ENCODE results near the gene PPP1R2B.

The PPP1R2B gene

GRCh38 chr5:156879665-156880285 lies 29.7 kb downstream of the PPP1R2B start:
- DNase-seq (ENCODE audit: low read depth, low spot score): no peak

- DNase-seq (ENCODE audit: low read depth, low spot score): no peak
These were observed 33.3 kb downstream of the PPP1R2B start for GRCh38 chr5:156883316-156883875.

- no peak for DNase-seq (ENCODE audit: low read depth, low spot score)
These were observed 38.4 kb downstream of the PPP1R2B start for GRCh38 chr5:156888520-156888919.

- DNase-seq (ENCODE audit: low read depth, low spot score): no peak
These were observed 42.1 kb downstream of the PPP1R2B start for GRCh38 chr5:156892223-156892622.

- DNase-seq (ENCODE audit: low read depth, low spot score): no peak
These were observed 42.8 kb downstream of the PPP1R2B start for GRCh38 chr5:156892864-156893263.

- no peak for DNase-seq (ENCODE audit: low read depth, low spot score)
These were observed 43.4 kb downstream of the PPP1R2B start for GRCh38 chr5:156893517-156893916.

GRCh38 chr5:156896546-156896945 lies 46.5 kb downstream of the PPP1R2B start:
- DNase-seq (ENCODE audit: low read depth, low spot score): no peak

Data from astrocyte of the hippocampus (primary cell).